ENCODE measurements around the gene ITGB6. TPM values are rescaled to one million over a fixed set of nuclear protein-coding genes. Genes with fewer than 3 reads are reported as not detected.

ITGB6 gene
- total RNA-seq, 1 experiment from 2014 or later, result not detected

DNA sequence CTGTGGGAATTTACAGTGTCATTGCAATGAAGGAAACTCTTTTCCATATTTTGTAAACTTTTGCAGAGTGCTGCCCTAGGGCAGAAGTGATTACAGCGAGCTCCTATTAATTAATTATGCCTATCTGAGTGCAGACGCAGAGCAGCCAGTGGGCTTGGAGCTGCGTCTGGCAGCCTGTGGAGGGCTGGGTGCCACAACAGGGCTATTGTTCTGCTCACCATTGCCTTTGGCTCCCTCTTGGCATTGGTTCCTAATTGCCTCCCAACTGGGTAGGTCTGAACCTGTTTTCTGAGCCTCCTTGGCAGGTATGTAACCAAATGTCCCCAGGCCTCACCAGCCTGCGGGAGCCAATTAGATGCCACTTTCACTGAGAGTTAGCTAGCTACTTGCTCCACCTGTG, 25.6 kb upstream of the ITGB6 start:
- POLR2A ChIA-PET, result no interaction called here
- no peaks in the 10 kb centered on the region for H3K27me3 Mint-ChIP-seq (ENCODE audit: low read depth)
- ATAC-seq, result no peak
- H3K27ac Mint-ChIP-seq, result no peak overlapping the region
- H3K9me3 Mint-ChIP-seq, result no peaks in the 10 kb centered on the region
- no peaks in the 10 kb centered on the region for H3K36me3 Mint-ChIP-seq
- DNase-seq (ENCODE audit: low spot score), result no peak
- H3K4me3 Mint-ChIP-seq, result no peak overlapping the region
- no peak for TF ChIP-seq ATF1 (CRISPR knock-in tag; IDR thresholded peaks at IDR 0.05)
- TF ChIP-seq IRF2 (CRISPR knock-in tag; IDR thresholded peaks at IDR 0.05; ENCODE audit: borderline replicate concordance, low read depth), result no peak
- TF ChIP-seq TP53 (CRISPR knock-in tag; IDR thresholded peaks at IDR 0.05), result no peak
- TF ChIP-seq, protein P1, sequence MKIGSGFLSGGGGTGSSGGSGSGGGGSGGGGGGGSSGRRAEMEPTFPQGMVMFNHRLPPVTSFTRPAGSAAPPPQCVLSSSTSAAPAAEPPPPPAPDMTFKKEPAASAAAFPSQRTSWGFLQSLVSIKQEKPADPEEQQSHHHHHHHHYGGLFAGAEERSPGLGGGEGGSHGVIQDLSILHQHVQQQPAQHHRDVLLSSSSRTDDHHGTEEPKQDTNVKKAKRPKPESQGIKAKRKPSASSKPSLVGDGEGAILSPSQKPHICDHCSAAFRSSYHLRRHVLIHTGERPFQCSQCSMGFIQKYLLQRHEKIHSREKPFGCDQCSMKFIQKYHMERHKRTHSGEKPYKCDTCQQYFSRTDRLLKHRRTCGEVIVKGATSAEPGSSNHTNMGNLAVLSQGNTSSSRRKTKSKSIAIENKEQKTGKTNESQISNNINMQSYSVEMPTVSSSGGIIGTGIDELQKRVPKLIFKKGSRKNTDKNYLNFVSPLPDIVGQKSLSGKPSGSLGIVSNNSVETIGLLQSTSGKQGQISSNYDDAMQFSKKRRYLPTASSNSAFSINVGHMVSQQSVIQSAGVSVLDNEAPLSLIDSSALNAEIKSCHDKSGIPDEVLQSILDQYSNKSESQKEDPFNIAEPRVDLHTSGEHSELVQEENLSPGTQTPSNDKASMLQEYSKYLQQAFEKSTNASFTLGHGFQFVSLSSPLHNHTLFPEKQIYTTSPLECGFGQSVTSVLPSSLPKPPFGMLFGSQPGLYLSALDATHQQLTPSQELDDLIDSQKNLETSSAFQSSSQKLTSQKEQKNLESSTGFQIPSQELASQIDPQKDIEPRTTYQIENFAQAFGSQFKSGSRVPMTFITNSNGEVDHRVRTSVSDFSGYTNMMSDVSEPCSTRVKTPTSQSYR (CRISPR knock-in tag; IDR thresholded peaks at IDR 0.05), result no peak
- no peak for TF ChIP-seq SP1 (CRISPR knock-in tag; conservative IDR thresholded peaks at IDR 0.05)
- no peak for TF ChIP-seq NR1H2 (CRISPR knock-in tag; IDR thresholded peaks at IDR 0.05)
- TF ChIP-seq, protein P2, sequence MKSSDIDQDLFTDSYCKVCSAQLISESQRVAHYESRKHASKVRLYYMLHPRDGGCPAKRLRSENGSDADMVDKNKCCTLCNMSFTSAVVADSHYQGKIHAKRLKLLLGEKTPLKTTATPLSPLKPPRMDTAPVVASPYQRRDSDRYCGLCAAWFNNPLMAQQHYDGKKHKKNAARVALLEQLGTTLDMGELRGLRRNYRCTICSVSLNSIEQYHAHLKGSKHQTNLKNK (CRISPR knock-in tag; IDR thresholded peaks at IDR 0.05), result no peak
- TF ChIP-seq, protein P3, sequence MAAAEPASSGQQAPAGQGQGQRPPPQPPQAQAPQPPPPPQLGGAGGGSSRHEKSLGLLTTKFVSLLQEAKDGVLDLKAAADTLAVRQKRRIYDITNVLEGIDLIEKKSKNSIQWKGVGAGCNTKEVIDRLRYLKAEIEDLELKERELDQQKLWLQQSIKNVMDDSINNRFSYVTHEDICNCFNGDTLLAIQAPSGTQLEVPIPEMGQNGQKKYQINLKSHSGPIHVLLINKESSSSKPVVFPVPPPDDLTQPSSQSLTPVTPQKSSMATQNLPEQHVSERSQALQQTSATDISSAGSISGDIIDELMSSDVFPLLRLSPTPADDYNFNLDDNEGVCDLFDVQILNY (CRISPR knock-in tag; IDR thresholded peaks at IDR 0.05), result no peak
- TF ChIP-seq, protein P4, sequence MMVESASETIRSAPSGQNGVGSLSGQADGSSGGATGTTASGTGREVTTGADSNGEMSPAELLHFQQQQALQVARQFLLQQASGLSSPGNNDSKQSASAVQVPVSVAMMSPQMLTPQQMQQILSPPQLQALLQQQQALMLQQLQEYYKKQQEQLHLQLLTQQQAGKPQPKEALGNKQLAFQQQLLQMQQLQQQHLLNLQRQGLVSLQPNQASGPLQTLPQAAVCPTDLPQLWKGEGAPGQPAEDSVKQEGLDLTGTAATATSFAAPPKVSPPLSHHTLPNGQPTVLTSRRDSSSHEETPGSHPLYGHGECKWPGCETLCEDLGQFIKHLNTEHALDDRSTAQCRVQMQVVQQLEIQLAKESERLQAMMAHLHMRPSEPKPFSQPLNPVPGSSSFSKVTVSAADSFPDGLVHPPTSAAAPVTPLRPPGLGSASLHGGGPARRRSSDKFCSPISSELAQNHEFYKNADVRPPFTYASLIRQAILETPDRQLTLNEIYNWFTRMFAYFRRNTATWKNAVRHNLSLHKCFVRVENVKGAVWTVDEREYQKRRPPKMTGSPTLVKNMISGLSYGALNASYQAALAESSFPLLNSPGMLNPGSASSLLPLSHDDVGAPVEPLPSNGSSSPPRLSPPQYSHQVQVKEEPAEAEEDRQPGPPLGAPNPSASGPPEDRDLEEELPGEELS (CRISPR knock-in tag; IDR thresholded peaks at IDR 0.05), result no peak
- no peak for TF ChIP-seq SMAD4 (CRISPR knock-in tag; IDR thresholded peaks at IDR 0.05)
- TF ChIP-seq, protein P5, sequence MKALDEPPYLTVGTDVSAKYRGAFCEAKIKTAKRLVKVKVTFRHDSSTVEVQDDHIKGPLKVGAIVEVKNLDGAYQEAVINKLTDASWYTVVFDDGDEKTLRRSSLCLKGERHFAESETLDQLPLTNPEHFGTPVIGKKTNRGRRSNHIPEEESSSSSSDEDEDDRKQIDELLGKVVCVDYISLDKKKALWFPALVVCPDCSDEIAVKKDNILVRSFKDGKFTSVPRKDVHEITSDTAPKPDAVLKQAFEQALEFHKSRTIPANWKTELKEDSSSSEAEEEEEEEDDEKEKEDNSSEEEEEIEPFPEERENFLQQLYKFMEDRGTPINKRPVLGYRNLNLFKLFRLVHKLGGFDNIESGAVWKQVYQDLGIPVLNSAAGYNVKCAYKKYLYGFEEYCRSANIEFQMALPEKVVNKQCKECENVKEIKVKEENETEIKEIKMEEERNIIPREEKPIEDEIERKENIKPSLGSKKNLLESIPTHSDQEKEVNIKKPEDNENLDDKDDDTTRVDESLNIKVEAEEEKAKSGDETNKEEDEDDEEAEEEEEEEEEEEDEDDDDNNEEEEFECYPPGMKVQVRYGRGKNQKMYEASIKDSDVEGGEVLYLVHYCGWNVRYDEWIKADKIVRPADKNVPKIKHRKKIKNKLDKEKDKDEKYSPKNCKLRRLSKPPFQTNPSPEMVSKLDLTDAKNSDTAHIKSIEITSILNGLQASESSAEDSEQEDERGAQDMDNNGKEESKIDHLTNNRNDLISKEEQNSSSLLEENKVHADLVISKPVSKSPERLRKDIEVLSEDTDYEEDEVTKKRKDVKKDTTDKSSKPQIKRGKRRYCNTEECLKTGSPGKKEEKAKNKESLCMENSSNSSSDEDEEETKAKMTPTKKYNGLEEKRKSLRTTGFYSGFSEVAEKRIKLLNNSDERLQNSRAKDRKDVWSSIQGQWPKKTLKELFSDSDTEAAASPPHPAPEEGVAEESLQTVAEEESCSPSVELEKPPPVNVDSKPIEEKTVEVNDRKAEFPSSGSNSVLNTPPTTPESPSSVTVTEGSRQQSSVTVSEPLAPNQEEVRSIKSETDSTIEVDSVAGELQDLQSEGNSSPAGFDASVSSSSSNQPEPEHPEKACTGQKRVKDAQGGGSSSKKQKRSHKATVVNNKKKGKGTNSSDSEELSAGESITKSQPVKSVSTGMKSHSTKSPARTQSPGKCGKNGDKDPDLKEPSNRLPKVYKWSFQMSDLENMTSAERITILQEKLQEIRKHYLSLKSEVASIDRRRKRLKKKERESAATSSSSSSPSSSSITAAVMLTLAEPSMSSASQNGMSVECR (CRISPR knock-in tag; IDR thresholded peaks at IDR 0.05; ENCODE audit: borderline replicate concordance), result no peak
- TF ChIP-seq, protein P6, sequence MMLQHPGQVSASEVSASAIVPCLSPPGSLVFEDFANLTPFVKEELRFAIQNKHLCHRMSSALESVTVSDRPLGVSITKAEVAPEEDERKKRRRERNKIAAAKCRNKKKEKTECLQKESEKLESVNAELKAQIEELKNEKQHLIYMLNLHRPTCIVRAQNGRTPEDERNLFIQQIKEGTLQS (CRISPR knock-in tag; conservative IDR thresholded peaks at IDR 0.05), result no peak
- TF ChIP-seq EMX1 (CRISPR knock-in tag; IDR thresholded peaks at IDR 0.05), result no peak
- no peak for TF ChIP-seq MYBL2 (CRISPR knock-in tag; IDR thresholded peaks at IDR 0.05)
- TF ChIP-seq, protein P7, sequence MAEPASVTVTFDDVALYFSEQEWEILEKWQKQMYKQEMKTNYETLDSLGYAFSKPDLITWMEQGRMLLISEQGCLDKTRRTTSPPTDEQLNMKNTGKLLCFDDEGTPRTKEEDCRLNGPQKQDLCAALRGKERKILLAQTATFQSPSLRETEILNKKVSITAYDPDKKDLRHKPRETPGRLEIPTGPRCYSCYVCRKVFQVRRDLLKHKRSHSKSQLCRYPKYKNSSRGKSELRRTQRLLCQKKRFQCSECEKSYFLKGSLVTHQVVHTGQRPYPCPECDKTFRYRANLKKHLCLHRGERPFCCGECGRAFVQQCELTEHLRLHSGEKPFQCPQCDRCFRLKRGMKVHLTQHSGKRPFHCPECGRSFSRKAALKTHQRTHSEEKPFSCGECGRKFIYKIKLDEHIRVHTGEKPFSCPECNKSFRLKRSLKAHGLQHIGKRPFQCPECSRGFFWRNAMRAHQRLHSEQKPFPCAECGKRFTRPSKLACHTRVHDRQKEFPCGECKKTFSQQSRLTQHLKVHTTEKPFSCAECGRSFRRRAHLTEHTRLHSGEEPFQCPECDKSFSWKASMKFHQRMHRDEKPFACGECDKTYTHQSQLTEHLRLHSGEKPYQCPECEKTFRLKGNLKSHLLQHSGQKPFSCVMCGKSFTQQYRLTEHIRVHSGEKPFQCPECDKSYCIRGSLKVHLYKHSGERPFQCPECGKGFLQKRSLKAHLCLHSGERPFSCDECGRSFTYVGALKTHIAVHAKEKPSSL (CRISPR knock-in tag; conservative IDR thresholded peaks at IDR 0.05), result no peak
- TF ChIP-seq JAZF1 (CRISPR knock-in tag; IDR thresholded peaks at IDR 0.05), result no peak
- TF ChIP-seq ETV6 (CRISPR knock-in tag; IDR thresholded peaks at IDR 0.05), result no peak
- no peak for TF ChIP-seq JUN (CRISPR knock-in tag; IDR thresholded peaks at IDR 0.05)
- TF ChIP-seq ZBTB21 (CRISPR knock-in tag; IDR thresholded peaks at IDR 0.05; ENCODE audit: borderline replicate concordance), result no peak
- no peak for TF ChIP-seq ELF4 (CRISPR knock-in tag; IDR thresholded peaks at IDR 0.05; ENCODE audit: low read depth)
- CTCF ChIA-PET, result interaction anchor here (1.3 to 2.1 kb wide), 3 partner anchors 26 to 115 kb away, joined by 3 to 9 read pairs (median 5); no protein-coding TSS in a partner anchor
- H3K4me1 Mint-ChIP-seq, result peaks cover 14% of the 10 kb centered on the region

Measured in WTC11 (cell line).